SK-N-SH (cell line): ENCODE data around the gene TMEM126B. TPM values are rescaled to one million over a fixed set of nuclear protein-coding genes. Genes with fewer than 3 reads are reported as not detected.

Source experiments
- CTCF ChIA-PET: fragments of 300-600, 350-600 bp; formaldehyde crosslinking; extraction: SDS; loops from one replicate; lab custom pipeline; 2021; lab: Yijun Ruan, JAX
- POLR2A ChIA-PET: fragments of 350-600 bp; sonication (Branson Sonifier 250); formaldehyde crosslinking; extraction: SDS; loops from one replicate; lab custom pipeline; 2020; ENCODE audit warnings: antibody characterized with exemption, inconsistent platforms; lab: Yijun Ruan, JAX
- DNase-seq: peaks from one replicate; pipeline ENCODE4 v3.0.0; 2012
- H2AFZ ChIP-seq: fragments of 200-600 bp; sonication (generic); 2 replicates; pipeline ENCODE4 v1.8.1; 2016; ENCODE audit warnings: antibody characterized with exemption, mild to moderate bottlenecking, low read depth
- H3F3A ChIP-seq: fragments of 200-600 bp; sonication (generic); replicated peaks from 2 replicates; pipeline ENCODE3; 2016; ENCODE audit warnings: antibody characterized with exemption, mild to moderate bottlenecking; ENCODE audit not compliant: insufficient read depth
- H3K27ac ChIP-seq, 2 experiments: fragments of 200-500 bp in 1 of 2; fragments of 200-600 bp in 1 of 2; sonication (Bioruptor generic) in 1 of 2; sonication (generic), shearing (Covaris generic) in 1 of 2; 2 replicates each; pipeline versions ENCODE4 v1.5.1 to v1.6.1; 2014 to 2016; ENCODE audit warnings: low read depth in 2 of 2, inconsistent platforms in 1 of 2, low read length in 1 of 2, mild to moderate bottlenecking in 1 of 2, mixed read lengths in 1 of 2
- H3K27me3 ChIP-seq: fragments of 200-600 bp; sonication (generic), shearing (Covaris generic); 2 replicates; pipeline ENCODE4 v1.6.1; 2016; ENCODE audit warnings: mixed run types; ENCODE audit not compliant: insufficient read depth
- H3K36me3 ChIP-seq, 2 experiments: fragments of 200-500 bp in 1 of 2; fragments of 200-600 bp in 1 of 2; sonication (Bioruptor generic) in 1 of 2; sonication (generic) in 1 of 2; replicated peaks in 1 of 2; 2 replicates each; pipeline versions ENCODE3 to v1.5.1; 2014 to 2016; ENCODE audit warnings: low read length in 1 of 2, mild to moderate bottlenecking in 1 of 2; ENCODE audit not compliant: insufficient read depth in 2 of 2, control insufficient read depth in 1 of 2
- H3K4me1 ChIP-seq, 2 experiments: fragments of 200-500 bp in 1 of 2; fragments of 200-600 bp in 1 of 2; sonication (Bioruptor generic) in 1 of 2; sonication (generic), shearing (Covaris generic) in 1 of 2; 2 replicates each; pipeline versions ENCODE4 v1.5.1 to v1.6.1; 2014 to 2016; ENCODE audit warnings: low read depth in 1 of 2, low read length in 1 of 2, mixed run types in 1 of 2; ENCODE audit not compliant: insufficient read depth in 2 of 2, control insufficient read depth in 1 of 2
- H3K4me2 ChIP-seq: fragments of 200-600 bp; sonication (generic), shearing (Covaris generic); 2 replicates; pipeline ENCODE4 v1.6.1; 2017; ENCODE audit warnings: mixed run types
- H3K4me3 ChIP-seq, 2 experiments: fragments of 200-500 bp in 1 of 2; fragments of 200-600 bp in 1 of 2; sonication (Bioruptor generic) in 1 of 2; sonication (generic), shearing (Covaris generic) in 1 of 2; 2 replicates each; pipeline versions ENCODE4 v1.5.1 to v1.8.1; 2014 to 2016; ENCODE audit warnings: low read depth in 2 of 2, inconsistent platforms in 1 of 2, low read length in 1 of 2, mild to moderate bottlenecking in 1 of 2, mixed read lengths in 1 of 2, moderate library complexity in 1 of 2
- H3K79me2 ChIP-seq: fragments of 200-600 bp; sonication (generic); 2 replicates; pipeline ENCODE4 v1.8.1; 2017; ENCODE audit warnings: mild to moderate bottlenecking; ENCODE audit not compliant: insufficient read depth
- H3K9ac ChIP-seq: fragments of 200-600 bp; sonication (generic); 2 replicates; pipeline ENCODE4 v1.6.1; 2017; ENCODE audit warnings: mixed run types
- H3K9me2 ChIP-seq: fragments of 200-600 bp; sonication (generic); 2 replicates; pipeline ENCODE4 v1.6.1; 2017; ENCODE audit warnings: mixed run types
- H3K9me3 ChIP-seq: fragments of 200-600 bp; sonication (generic); 2 replicates; pipeline ENCODE4 v1.6.1; 2017; ENCODE audit warnings: mixed run types, mild to moderate bottlenecking, moderate library complexity
- H4K20me1 ChIP-seq: fragments of 200-600 bp; sonication (generic); 2 replicates; pipeline ENCODE4 v1.6.1; 2017; ENCODE audit warnings: mild to moderate bottlenecking, mixed run types; ENCODE audit not compliant: insufficient read depth
- ELF1 ChIP-seq: IDR thresholded peaks from 2 replicates; pipeline ENCODE4 v1.4.0; 2012
- FOSL2 ChIP-seq: IDR thresholded peaks from 2 replicates; pipeline ENCODE4 v1.4.0; 2012; ENCODE audit warnings: low read depth, mild to moderate bottlenecking, moderate library complexity, borderline replicate concordance
- FOXM1 ChIP-seq: IDR thresholded peaks from 2 replicates; pipeline ENCODE4 v1.4.0; 2012; ENCODE audit warnings: low read depth, mild to moderate bottlenecking
- GABPA ChIP-seq: IDR thresholded peaks from 2 replicates; pipeline ENCODE4 v1.4.0; 2012; ENCODE audit warnings: low read depth, mild to moderate bottlenecking
- NFIC ChIP-seq: IDR thresholded peaks from 2 replicates; pipeline ENCODE4 v1.4.0; 2012; ENCODE audit warnings: borderline replicate concordance
- PBX3 ChIP-seq: IDR thresholded peaks from 2 replicates; pipeline ENCODE4; 2012
- RCOR1 ChIP-seq: fragments of 150-350 bp; IDR thresholded peaks from 2 replicates; pipeline ENCODE4 v1.6.1; 2017; ENCODE audit warnings: antibody characterized with exemption, low read length
- REST ChIP-seq: IDR thresholded peaks from 2 replicates; pipeline ENCODE4 v1.6.1; 2012; ENCODE audit warnings: mild to moderate bottlenecking, low read depth, low read length, moderate library complexity
- TEAD4 ChIP-seq: IDR thresholded peaks from 2 replicates; pipeline ENCODE4 v1.4.0; 2012; ENCODE audit warnings: mild to moderate bottlenecking, borderline replicate concordance; ENCODE audit not compliant: insufficient read depth
- YY1 ChIP-seq: IDR thresholded peaks from 2 replicates; pipeline ENCODE4 v1.4.0; 2012; ENCODE audit warnings: low read depth, mild to moderate bottlenecking
- WGBS: methylation state at CpG from one replicate; pipeline ENCODE4 v1.1.6; 2017; ENCODE audit warnings: low lambda C conversion rate; 5-methylcytosine and 5-hydroxymethylcytosine counted together
- polyA plus RNA-seq, 3 experiments: library from polyadenylated mRNA; depleted of rRNA; stranded (reverse); fragments of >200 nt; gene quantifications; 2 replicates each; pipeline ENCODE4 v1.2.3, GENCODE V29; 2012
- TF ChIP-seq, protein P1 (sequence below): fragments of 150-350 bp; IDR thresholded peaks from 2 replicates; pipeline ENCODE4 v1.6.1; 2017; ENCODE audit warnings: antibody characterized with exemption, low read length, low read depth, borderline replicate concordance
- TF ChIP-seq, protein P2 (sequence below): IDR thresholded peaks from 2 replicates; pipeline ENCODE4 v1.4.0; 2012; ENCODE audit warnings: low read depth
- TF ChIP-seq, protein P3 (sequence below): IDR thresholded peaks from 2 replicates; pipeline ENCODE4 v1.4.0; 2012; ENCODE audit warnings: low read depth, borderline replicate concordance

The TMEM126B gene
- polyA plus RNA-seq, 1 of the 3 experiments (the other 2 are of a cell fraction) = 27.7 TPM

DNA sequence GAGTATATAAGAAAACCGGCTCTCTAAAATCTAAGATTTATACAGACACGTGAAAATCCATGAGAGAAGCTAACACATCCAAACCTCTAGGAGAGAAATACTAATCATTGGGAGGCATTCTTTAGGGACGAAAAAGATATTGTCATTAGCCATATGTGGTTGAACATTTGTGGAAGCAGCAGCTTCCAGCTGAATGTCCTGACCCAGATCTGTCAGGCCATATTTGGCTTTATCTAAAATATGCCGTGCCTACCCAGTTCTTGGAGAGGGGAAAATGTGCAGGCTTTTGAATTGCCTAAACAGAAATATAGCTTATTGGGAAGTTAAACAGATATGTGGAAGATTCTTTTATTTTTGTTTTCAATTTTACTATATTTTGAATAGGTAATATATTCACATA is 51.2 kb downstream of the TMEM126B start:
- Histone ChIP-seq H3K36me3 (no peaks in the 10 kb centered on the region), H3F3A (peaks cover 2% of the 10 kb centered on the region), H3K9me2 (no peaks in the 10 kb centered on the region), H3K27me3 (no peaks in the 10 kb centered on the region), H3K9ac (no peak overlapping the region), H3K9me3 (no peaks in the 10 kb centered on the region), H3K4me3 (no peak overlapping the region), H3K79me2 (no peaks in the 10 kb centered on the region; the same call in 1 of the 2 replicates), H3K4me1 (peaks cover 0 to 4% of the 10 kb centered on the region in 2 experiments; a peak in 3 of 4 replicates), H3K27ac (no peak overlapping the region), H2AFZ (no peak overlapping the region), H3K4me2 (no peak overlapping the region), H4K20me1 (no peaks in the 10 kb centered on the region)
- ChIA-PET POLR2A (no interaction called here), CTCF (interaction anchor here (0.6 to 1.2 kb wide), 4 partner anchors 12 to 147 kb away, joined by 3 to 4 read pairs (median 3); no protein-coding TSS in a partner anchor)
- DNase-seq = no peak
- WGBS = 77% methylated on average over 4 of the region's 4 CpGs
- TF ChIP-seq TEAD4 (no peak), NFIC (no peak), REST (no peak), GABPA (no peak), ELF1 (no peak)
- TF ChIP-seq, protein P1, sequence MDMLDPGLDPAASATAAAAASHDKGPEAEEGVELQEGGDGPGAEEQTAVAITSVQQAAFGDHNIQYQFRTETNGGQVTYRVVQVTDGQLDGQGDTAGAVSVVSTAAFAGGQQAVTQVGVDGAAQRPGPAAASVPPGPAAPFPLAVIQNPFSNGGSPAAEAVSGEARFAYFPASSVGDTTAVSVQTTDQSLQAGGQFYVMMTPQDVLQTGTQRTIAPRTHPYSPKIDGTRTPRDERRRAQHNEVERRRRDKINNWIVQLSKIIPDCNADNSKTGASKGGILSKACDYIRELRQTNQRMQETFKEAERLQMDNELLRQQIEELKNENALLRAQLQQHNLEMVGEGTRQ = no peak
- TF ChIP-seq, protein P2, sequence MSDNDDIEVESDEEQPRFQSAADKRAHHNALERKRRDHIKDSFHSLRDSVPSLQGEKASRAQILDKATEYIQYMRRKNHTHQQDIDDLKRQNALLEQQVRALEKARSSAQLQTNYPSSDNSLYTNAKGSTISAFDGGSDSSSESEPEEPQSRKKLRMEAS = no peak

DNA sequence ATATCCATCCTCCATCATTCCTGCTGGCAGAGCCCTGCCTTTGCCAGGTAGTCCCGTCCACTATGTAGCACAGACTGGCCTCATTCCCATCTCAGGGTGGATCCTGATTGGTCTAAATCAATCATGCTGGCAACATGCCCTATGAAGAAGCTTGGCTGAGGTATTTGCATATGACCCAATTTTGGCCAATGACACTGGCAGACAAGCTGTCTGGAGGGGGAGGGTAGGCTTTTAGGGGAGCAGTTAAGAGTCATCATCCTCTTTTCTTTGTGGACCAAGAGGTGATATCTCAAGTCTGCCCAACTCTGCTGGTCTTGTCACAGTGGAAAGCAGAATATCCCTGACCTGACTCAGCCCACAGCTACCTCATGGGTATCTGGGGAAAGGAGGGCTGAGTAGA is 52.5 kb downstream of the TMEM126B start:
- Histone ChIP-seq H3K4me1 (peaks cover 0 to 14% of the 10 kb centered on the region in 2 experiments; a peak in 3 of 4 replicates), H3K27ac (no peak overlapping the region), H2AFZ (no peak overlapping the region), H3K9ac (no peak overlapping the region), H4K20me1 (no peaks in the 10 kb centered on the region), H3F3A (peaks cover 14% of the 10 kb centered on the region), H3K79me2 (no peaks in the 10 kb centered on the region; the same call in 1 of the 2 replicates), H3K36me3 (no peaks in the 10 kb centered on the region), H3K27me3 (no peaks in the 10 kb centered on the region), H3K4me2 (no peak overlapping the region), H3K4me3 (no peak overlapping the region), H3K9me3 (no peaks in the 10 kb centered on the region), H3K9me2 (no peaks in the 10 kb centered on the region)
- peak; percentile 48 for DNase-seq
- CTCF ChIA-PET = interaction anchor here (1.2 kb wide), 1 partner anchor 16 kb away, joined by 3 read pairs; the partner anchor contains the start of gene CREBZF
- POLR2A ChIA-PET = no interaction called here
- 82% methylated on average over 1 of the region's 1 CpG for WGBS
- TF ChIP-seq FOSL2 (no peak), FOXM1 (no peak), PBX3 (no peak), RCOR1 (no peak), YY1 (no peak), TEAD4 (no peak)
- TF ChIP-seq, protein P3, sequence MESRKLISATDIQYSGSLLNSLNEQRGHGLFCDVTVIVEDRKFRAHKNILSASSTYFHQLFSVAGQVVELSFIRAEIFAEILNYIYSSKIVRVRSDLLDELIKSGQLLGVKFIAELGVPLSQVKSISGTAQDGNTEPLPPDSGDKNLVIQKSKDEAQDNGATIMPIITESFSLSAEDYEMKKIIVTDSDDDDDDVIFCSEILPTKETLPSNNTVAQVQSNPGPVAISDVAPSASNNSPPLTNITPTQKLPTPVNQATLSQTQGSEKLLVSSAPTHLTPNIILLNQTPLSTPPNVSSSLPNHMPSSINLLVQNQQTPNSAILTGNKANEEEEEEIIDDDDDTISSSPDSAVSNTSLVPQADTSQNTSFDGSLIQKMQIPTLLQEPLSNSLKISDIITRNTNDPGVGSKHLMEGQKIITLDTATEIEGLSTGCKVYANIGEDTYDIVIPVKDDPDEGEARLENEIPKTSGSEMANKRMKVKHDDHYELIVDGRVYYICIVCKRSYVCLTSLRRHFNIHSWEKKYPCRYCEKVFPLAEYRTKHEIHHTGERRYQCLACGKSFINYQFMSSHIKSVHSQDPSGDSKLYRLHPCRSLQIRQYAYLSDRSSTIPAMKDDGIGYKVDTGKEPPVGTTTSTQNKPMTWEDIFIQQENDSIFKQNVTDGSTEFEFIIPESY = no peak
